NOMO-1 (cell line): ENCODE data around the gene SLC4A3.
A peak's percentile ranks its signal among the peaks of the same experiment; 100 is the strongest.

Experiments used
- DNase-seq, 2 experiments: peaks; one replicate each; lab custom pipeline; 2025; ENCODE audit not compliant: unreplicated experiment in 2 of 2; lab: John Stamatoyannopoulos, UW

The SLC4A3 gene

DNA sequence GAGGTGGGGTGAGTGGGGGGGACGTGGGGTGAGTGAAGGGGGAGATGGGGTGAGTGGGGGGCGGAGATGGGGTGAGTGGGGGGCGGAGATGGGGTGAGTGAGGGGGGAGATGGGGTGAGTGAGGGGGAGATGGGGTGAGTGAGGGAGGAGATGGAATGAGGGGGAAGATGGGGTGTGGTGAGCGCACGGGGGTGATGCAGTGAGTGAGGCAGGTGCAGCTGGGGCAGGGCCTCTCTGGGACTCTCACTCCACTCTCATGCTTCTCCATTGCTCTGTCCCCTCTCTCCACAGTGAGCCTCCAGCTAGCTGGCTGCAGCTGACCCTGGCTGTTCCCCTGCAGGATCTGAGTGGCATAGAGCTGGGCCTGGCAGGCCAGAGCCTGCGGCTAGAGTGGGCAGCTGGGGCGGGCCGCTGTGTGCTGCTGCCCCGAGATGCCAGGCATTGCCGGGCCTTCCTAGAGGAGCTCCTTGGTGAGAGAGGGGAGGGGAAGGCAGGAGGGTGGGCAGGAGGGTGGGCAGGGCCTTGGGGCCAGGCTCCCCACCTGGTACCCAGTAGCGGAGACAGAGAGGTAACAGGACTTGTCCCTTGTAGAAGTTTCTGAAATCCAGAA, 13.9 kb upstream of the SLC4A3 start:
- no peak for DNase-seq

DNA sequence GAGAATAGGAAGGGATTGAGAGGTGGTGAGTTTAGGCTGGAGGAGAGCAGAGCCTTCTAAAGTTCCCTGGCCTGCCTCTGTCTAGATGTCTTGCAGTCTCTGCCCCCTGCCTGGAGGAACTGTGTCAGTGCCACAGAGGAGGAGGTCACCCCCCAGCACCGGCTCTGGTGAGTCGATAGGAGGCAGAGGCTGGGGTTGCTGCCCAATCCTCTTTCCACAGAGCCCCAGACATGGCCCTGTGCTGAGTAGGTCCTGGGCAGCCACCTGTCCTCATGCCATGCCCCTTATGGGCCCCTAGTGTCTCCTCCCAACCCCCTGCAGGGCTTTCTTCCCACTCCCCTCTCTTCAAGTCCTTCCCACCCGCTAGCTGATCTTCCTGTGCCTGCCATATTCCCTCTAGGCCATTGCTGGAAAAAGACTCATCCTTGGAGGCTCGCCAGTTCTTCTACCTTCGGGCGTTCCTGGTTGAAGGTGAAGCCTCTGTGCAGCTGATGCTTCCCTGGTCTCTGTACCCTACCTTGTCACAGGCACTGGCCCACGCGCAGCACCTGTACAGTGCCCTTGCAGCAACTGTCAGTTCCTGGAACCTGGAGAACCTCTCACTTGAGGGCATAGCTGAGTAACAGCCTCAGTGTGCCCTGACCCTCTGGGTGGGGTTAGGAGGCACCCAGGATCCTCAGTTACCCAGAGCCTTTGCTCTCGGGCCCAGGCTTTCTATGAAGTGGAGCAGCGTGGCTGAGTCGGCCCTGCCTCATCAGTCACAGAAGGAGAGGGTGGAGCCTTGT, 13.2 kb upstream of the SLC4A3 start:
- DNase-seq: no peak

DNA sequence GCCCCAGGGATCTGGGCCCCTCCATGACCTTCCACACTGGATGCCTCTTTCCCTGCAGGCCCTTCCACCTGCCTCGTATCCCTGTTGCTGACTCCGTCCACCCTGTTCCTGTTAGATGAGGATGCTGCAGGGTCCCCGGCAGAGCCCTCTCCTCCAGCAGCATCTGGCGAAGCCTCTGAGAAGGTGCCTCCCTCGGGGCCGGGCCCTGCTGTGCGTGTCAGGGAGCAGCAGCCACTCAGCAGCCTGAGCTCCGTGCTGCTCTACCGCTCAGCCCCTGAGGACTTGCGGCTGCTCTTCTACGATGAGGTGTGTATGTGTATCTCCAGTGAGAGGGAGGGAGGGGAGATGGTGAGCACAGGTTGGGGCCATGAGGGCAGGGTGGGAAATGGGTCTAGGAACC, 12.4 kb upstream of the SLC4A3 start:
- no peak for DNase-seq

DNA sequence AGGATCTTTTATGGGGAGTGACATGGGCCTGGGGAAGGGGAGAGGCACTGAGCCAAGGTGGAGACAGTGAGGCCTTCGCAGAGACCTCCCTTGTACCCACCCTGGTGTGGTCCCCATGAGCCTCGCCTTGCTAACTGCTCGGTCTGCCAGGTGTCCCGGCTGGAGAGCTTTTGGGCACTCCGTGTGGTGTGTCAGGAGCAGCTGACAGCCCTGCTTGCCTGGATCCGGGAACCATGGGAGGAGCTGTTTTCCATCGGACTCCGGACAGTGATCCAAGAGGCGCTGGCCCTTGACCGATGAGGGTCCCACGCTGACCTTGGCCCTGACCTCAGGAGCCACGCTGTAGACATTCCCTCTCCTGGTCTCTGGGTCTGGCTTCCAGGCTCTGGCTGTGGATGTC, 11.5 kb upstream of the SLC4A3 start:
- DNase-seq: no peak

DNA sequence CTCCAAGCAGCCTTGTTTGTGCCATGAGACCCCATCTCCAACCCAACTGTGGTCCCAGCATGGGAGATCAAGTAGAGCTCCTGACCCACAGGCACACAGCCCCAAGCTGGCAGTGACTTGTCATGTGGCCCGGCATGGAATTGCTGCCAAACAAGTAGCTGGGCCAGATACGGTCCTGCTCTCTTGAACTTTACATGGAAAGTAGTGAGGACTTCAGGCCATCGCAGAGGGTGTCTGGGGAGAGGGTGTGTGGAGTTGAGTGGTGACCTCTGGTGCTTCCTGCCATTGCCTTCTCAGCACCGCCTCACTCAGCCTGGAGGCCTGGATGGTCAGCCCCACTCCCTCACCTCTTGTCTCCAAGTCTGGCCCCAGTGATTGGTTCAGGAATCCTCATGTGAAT, 10.9 kb upstream of the SLC4A3 start:
- no peak for DNase-seq

DNA sequence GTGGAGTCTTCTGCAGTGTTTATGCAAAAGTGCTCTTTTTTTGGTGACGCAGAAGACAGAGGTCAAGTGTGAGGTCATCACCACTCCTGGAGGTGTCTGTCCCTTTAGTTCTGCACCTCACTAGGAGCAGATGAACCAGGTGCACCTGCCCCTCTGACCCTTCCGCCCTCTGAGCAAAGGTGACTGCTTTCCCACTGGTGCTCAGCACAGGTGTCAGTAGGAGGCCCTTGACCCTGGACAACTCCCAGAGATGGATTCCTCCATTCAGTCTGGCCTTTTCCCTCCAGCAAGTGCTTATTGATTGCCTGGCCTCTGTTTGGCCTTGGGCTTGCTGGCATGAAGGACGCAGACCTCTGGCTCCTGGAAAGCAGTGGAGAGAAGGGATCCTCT, 8.7 kb upstream of the SLC4A3 start:
- DNase-seq: no peak

DNA sequence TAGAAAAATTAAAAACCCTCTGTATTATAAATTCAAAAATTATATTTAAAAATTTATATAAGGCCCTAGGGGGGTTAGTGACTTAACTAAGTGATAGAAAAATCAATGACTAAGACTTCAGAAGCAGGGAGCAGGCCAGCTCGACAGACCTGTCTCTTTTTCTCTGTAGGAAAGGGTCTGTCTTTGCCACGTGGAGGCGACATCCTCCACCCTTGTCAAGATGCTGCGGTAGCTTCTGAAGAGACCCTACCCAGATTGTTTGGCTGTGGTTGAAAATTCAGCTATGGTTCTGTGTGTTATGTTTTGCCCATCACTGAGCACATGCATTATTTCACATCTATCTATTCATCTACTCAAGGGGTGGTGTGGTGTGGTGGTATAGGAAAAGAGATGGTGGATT, 8.2 kb upstream of the SLC4A3 start:
- no peak for DNase-seq

DNA sequence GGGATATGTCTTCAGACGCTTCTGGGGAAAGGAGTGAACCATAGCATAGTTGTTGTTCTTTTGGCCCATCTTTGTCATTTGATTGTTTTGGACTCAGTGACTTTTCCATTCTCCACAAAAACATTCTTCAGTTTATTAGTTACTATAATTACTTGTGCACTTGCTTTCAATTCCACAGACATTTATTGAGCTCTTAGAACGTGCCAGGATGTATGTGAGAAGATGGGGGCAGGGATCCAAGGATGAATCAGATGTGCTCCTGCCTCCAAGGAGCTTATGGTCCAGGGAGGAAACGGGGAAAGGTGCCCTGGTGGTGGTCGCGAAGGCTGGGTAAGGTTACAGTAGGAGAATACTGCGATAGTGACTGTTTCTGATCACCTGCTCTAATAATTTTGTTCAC, 6.9 kb upstream of the SLC4A3 start:
- DNase-seq: no peak

DNA sequence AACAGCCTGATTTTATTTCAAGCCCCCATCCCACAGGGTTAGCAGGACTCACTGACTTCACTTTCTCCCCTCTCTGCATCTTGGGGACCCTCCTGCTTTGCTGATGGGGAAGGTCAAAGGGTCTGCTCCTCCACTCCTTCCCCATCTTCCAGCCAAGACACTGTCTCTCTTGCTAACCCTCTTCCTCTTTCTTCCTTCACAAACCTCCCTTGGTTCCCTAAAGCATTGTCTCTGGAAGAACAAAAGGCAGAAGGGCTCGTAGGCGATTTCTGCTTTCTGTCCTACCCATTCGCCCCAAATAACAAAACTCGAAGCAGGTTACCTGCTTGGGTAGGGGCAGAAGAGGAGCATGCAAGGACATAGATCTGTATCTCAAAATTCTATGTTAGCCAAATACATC, 5.5 kb upstream of the SLC4A3 start:
- no peak for DNase-seq

DNA sequence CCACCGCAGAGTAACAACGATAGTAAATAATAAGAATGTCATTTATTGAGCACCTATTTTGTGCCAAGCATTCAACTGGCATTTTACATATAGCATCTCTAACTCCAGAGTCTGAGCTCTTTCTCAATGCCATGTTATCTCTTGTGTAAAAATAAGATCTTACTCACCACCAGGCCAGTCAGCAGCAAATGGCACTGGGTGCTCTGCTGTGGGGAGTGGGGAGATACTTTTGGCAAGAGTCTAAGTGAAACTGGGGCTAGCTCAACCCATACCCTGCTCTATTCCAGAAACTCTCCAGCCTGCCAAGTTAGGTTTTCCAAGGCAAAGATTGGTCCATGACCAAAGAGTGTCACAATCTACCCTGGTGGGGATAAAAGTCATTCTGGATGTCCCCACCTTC, 5.0 kb upstream of the SLC4A3 start:
- DNase-seq: no peak

DNA sequence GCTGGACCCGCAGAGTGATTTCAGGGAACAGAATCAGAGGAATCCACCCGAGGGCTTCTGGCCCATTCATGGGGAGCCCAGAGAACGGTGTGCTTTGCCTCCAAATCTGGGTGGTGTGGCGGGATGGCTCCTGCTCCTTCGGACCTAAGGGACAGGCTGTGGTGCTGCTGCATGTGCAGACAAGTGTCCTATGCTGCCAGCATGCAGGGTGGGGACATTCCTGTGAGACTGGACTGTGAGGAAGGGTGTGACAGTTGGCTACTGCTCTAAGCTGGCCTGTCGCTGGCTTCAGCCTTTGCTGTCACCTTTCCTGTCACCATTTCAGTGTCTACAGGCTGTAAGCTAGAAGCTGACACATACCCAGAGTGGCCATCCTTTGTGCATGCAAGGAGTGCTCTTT, 2.9 kb upstream of the SLC4A3 start:
- DNase-seq: no peak

DNA sequence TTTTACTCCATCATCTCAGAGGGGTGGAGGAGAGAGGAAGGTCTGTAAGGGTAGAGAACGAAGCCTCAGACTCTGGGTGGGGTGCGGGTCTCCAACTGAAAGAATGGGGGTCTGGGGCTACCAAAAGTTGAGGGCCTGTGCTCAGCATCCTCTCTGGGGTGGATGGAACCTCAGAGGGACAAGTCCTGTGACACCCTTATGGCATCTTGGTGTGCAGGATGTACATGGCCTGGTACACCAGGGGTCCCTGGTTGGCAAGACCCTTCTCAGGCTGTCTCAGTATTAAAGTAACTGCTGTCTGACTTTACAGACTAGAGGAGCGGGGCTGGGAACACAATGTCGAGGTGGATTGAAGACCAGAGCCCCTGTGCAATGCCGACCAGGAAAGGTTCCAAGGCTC, 2.3 kb upstream of the SLC4A3 start:
- DNase-seq: no peak

DNA sequence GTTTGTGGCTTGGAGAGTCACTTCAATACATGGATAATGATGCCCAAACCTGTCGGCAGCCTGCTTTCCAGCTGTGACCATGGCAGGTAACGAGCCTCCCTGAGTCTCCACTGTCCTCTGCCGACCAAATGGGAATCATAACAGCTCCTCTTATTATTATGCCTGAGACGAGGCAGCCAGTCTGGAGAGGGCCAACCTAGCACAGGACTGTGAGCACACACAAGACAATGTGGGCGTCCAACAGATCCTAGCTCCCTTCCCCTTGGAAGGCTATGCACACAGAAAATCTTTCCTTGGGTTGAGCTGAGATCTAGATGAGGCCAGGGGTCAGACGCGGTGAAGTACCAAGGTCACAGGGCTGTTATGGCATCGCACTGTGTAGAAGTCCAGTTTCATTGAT, 890 bp upstream of the SLC4A3 start:
- no peak for DNase-seq

DNA sequence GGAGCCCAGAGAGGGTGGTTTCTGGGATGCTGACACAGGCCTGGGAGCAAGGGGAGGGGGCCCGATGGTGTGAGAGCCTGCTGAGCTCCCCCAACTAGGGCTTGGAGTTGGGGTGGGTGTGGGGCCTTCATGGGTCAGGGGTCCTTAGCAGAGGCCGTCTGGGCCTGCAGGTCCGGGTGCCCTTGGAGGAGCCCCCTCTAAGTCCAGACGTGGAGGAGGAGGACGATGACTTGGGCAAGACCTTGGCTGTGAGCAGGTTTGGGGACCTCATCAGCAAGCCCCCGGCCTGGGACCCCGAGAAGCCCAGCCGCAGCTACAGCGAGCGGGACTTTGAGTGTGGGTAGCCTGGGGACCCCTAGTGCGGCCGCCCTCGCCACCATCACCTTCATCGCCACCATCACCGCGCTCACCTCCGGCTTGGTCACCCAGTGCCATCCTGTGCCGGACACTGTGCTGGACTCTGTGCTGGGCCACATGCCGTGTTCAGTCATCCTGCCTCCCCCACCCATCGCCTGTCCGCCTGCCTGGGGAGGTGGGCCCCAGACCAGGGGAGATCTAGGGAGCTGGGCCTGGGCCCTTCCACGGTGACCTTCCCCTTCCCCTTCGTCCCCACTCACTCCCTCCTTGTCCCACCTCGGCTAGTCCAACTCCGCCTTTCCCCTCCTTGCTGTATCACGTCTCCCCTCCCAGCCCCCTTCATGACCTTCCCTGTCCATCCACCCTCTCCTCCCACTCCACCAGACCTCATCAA, 980 bp downstream of the SLC4A3 start:
- DNase-seq: no peak

DNA sequence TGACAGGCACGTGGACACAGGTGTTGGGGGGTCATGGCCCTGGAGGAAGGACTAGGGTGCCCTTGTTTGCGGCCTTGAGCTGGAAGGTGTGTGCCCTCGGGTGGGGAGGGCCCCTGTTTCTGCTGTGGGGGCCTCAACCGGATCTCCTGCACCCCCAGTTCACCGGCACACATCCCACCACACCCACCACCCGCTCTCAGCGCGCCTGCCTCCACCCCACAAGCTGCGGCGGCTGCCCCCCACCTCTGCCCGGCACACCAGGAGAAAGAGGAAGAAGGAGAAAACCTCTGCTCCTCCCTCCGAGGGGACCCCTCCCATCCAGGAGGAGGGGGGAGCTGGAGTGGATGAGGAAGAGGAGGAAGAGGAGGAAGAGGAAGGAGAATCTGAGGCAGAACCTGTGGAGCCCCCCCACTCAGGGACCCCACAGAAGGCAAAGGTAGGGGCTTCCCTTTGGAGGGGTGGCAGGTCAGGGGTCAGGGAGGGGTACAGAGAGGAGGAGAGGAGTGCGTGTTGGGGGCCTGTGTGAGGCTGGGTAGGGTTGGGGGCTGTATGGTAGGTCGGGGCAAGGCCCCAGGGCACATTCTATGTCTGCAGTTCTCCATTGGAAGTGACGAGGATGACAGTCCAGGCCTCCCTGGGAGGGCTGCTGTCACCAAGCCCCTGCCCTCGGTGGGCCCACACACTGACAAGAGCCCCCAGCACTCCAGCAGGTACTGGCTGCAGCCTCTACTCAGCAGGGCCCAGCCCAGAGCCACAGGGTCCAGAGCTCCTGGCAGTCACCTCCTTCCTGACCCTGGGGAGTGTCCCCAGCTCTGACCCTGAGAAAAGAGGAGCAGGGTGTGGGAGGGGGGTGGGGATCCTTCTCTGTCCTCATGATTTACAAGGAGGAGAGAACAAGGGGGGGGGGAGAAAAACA, 1.8 kb downstream of the SLC4A3 start:
- peak; percentile 37 to 46 for DNase-seq

DNA sequence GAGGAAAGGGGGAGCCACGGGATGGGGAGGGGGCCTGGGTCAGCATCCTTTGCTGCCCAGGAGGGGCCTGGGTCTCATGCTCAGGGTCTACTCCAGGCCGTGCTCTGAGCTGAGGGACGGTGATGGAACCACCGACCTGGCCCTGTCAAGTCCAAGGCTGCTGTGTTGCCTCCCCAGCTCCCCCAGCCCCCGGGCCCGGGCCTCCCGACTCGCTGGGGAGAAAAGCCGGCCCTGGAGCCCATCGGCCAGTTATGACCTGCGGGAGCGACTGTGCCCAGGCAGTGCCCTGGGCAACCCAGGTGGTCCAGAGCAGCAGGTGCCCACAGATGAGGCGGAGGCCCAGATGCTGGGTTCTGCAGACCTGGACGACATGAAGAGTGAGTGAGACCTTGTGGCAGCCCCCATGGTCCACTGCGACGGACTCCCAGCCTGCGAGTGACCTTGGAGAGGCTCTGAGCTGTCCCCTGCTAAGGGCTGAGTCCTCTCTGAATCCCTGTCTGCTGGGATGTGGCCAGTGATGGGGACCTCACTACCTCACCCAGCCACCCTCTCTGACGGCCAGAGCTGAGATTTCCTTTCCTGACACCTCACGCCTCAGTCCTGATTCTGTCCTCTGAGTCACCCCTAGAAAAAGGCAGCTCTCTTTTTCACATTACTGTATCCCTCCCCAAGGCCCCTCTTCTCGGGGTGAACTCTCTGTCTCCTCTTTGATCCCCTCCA, 2.7 kb downstream of the SLC4A3 start:
- no peak for DNase-seq

DNA sequence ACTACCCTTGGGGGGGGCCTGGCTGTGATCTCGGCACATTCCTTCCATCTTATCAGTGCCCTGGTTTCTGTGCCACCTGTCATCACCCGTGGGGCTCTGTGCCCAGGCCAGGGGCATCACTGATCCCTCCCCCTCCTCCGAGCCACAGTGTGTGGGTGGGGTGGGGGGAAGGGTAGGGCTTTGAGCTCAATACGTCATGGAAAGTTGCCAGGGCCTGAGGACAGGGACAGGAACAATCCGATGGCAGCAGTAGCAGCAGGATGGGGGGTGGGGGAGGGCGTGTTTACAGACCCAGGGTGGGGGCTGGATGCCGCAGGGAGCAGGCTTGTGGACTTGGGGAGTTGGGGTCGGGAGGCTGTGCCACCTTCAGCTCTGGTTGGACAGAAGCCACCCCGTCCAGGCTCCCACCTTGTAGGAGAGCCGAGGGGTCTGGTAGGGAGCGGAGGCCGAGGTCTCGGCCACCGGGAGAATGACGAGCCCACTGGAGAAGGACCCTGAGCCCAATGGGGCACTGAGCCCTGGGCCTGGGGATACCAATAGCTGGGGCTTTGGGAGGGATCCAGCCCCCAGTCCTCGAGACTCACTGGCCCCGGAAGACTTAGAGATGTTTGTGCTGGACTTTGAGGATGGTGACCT, 3.5 kb downstream of the SLC4A3 start:
- DNase-seq: no peak

DNA sequence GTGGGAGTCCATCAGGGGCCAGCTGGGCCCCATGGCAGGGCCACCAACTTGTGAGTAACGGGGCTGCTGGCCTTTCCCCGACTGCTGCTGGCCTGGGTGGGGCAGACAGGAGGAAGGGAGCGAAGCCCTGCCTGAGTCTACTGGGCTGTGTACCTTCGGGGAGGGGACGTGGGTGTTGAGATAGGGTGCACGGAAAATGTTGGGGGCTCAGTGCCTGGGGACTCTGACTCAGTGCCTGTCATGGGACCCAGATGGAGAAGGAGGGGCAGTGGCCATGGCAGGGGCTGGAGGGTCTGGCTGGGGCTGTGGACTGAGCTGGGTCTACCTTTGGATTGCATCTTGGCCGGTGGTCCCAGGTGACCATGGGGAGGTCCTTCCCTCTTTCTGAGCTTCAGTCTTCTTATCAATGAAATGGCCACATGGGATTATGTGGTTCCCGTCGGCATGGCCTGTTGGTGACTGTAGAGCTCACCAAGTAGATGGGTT, 4.0 kb downstream of the SLC4A3 start:
- DNase-seq: no peak

DNA sequence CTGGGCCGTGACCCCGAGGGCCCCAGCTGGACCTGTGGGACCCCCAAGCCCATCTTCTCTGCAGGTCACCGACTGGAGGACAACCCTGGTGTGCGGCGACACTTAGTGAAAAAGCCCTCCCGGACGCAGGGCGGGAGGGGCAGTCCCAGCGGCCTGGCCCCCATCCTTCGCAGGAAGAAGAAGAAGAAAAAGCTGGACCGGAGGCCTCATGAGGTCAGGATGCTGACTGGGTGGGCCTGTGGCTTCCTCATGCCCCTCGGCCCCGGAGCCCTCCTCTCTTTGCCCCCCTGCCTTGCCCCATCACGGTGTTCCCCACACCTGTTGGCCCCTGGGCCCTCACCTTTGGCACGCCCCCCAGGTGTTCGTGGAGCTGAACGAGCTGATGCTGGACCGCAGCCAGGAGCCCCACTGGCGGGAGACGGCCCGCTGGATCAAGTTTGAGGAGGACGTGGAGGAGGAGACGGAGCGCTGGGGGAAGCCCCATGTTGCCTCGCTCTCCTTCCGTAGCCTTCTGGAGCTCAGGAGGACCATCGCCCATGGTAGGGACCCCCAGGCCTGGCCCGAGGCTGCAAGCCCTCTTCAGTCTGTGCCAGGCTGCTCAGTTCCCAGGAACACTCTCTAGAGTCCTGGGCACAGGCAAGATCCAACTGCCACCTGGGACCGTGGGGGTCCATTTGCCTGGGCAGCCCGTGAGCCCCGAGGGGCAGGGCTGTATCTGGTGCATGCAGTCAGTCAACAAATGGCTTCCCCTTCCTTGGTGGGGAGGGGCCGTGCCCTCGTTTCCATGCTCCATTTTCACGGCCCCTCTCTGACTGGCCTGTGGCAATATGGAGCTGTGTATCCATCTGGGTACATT, 4.7 kb downstream of the SLC4A3 start:
- DNase-seq: no peak
